Lung (tissue), 12 donors: ENCODE results near the gene PPP2R5B. TPM values are rescaled to one million over a fixed set of nuclear protein-coding genes. Genes with fewer than 3 reads are reported as not detected.

Source experiments
- ATAC-seq: fragments of 200-7000 bp; cut with Tn5 transposase; one replicate; pipeline ENCODE4 v1.9.1; 2020; ENCODE audit warnings: moderate number of reproducible peaks; ENCODE audit not compliant: insufficient read depth, low FRiP score
- DNase-seq, 3 donors: peaks; one replicate each; pipeline ENCODE4 v3.0.0-alpha.2; 2013 to 2017
- H3K27ac ChIP-seq, 2 donors: one replicate each; pipeline ENCODE4 v1.5.1; 2013; ENCODE audit warnings: mild to moderate bottlenecking in 2 of 2, moderate library complexity in 2 of 2, control low read depth in 1 of 2, inconsistent platforms in 1 of 2, low read depth in 1 of 2, low read length in 1 of 2
- H3K27me3 ChIP-seq, 3 donors: one replicate each; pipeline ENCODE4 v1.5.1; 2013; ENCODE audit warnings: low read length in 2 of 3; ENCODE audit not compliant: control insufficient read depth in 3 of 3, insufficient read depth in 3 of 3
- H3K36me3 ChIP-seq, 4 donors: one replicate each; pipeline ENCODE4 v1.5.1; 2013; ENCODE audit warnings: low read length in 4 of 4, mild to moderate bottlenecking in 1 of 4, moderate library complexity in 1 of 4; ENCODE audit not compliant: control insufficient read depth in 4 of 4, insufficient read depth in 4 of 4
- H3K4me1 ChIP-seq, 5 donors: one replicate each; pipeline ENCODE4 v1.5.1; 2013; ENCODE audit warnings: low read length in 5 of 5, mild to moderate bottlenecking in 2 of 5, moderate library complexity in 1 of 5; ENCODE audit not compliant: control insufficient read depth in 5 of 5, insufficient read depth in 5 of 5
- H3K4me3 ChIP-seq: one replicate; pipeline ENCODE4 v1.5.1; 2013; ENCODE audit warnings: mild to moderate bottlenecking, control low read depth, moderate library complexity
- H3K9ac ChIP-seq, 2 donors: one replicate each; pipeline ENCODE4 v1.5.1; 2013; ENCODE audit warnings: low read length in 2 of 2, control low read depth in 1 of 2; ENCODE audit not compliant: insufficient read depth in 1 of 2
- H3K9me3 ChIP-seq, 4 donors: one replicate each; pipeline ENCODE4 v1.5.1; 2013; ENCODE audit warnings: low read length in 3 of 4, mild to moderate bottlenecking in 1 of 4, moderate library complexity in 1 of 4; ENCODE audit not compliant: control insufficient read depth in 4 of 4, insufficient read depth in 3 of 4
- CTCF ChIP-seq: IDR thresholded peaks from 2 replicates; pipeline ENCODE4 v1.5.1; 2012; ENCODE audit warnings: mild to moderate bottlenecking; ENCODE audit errors: control extremely low read depth, extremely low read depth
- WGBS, 2 donors: extraction: QIAGEN DNeasy Blood & Tissue Kit; methylation state at CpG; one replicate each; pipeline ENCODE4 v1.1.7; 2013; 5-methylcytosine and 5-hydroxymethylcytosine counted together
- polyA plus RNA-seq, 2 donors: library from polyadenylated mRNA; stranded (reverse); fragments of 200-250 nt; gene quantifications; one replicate each; pipeline ENCODE4 v1.2.1, GENCODE V29; 2013
- total RNA-seq, 2 donors: library from RNA; depleted of rRNA in 1 of 2; stranded (reverse); fragments of >200 nt in 1 of 2; gene quantifications; one replicate each; pipeline ENCODE4 v1.2.1, GENCODE V29; 2014 to 2021
- donor health status: control.
- donor health status: control.
- donor health status: Bipolar disorder and iron deficiency.
- donor health status: healthy.
- donor health status: DM: yes; HTN: yes; CAD: no.

The PPP2R5B gene
- total and polyA plus RNA-seq, 4 donors: 9.8 to 27.8 (median 17.3) TPM

- TF ChIP-seq CTCF: no peak
- DNase-seq (no peak), ATAC-seq (no peak)
- H3K9me3 ChIP-seq: no peaks in the 10 kb centered on the region
- no peak overlapping the region for H3K27ac ChIP-seq
- 92 to 95% methylated on average over 25 of the region's 25 CpGs for WGBS, 2 donors
- H3K4me3 ChIP-seq: no peak overlapping the region
- H3K36me3 ChIP-seq: peaks cover 0 to 19% (median 1%) of the 10 kb centered on the region in 4 donors
- peaks cover 0 to 7% (median 3%) of the 10 kb centered on the region in 5 donors for H3K4me1 ChIP-seq
- no peaks in the 10 kb centered on the region for H3K27me3 ChIP-seq
- H3K9ac ChIP-seq: no peak overlapping the region
These were observed 33.2 kb upstream of the PPP2R5B start for GRCh38 chr11:64891215-64891848.

- H3K27ac ChIP-seq: no peak overlapping the region
- DNase-seq (no peak), ATAC-seq (no peak)
- H3K36me3 ChIP-seq: peaks cover 0 to 24% (median 1%) of the 10 kb centered on the region in 4 donors
- TF ChIP-seq CTCF: no peak
- H3K27me3 ChIP-seq: no peaks in the 10 kb centered on the region
- WGBS, 2 donors: 83 to 89% methylated on average over 5 of the region's 5 CpGs
- H3K9ac ChIP-seq: no peak overlapping the region
- no peaks in the 10 kb centered on the region for H3K9me3 ChIP-seq
- H3K4me3 ChIP-seq: no peak overlapping the region
- H3K4me1 ChIP-seq: peaks cover 0 to 7% (median 3%) of the 10 kb centered on the region in 5 donors
These were observed 32.6 kb upstream of the PPP2R5B start for GRCh38 chr11:64891880-64892279.

- ATAC-seq: no peak
These were observed 32.1 kb upstream of the PPP2R5B start for GRCh38 chr11:64892411-64892831.

More at GRCh38 chr11:64892411-64892831, 32.1 kb upstream of the PPP2R5B start:
- TF ChIP-seq CTCF: no peak
- no peak overlapping the region for H3K4me3 ChIP-seq
- H3K9ac ChIP-seq: no peak overlapping the region
- peaks cover 0 to 28% (median 3%) of the 10 kb centered on the region in 4 donors for H3K36me3 ChIP-seq
- no peak overlapping the region for H3K27ac ChIP-seq
- H3K9me3 ChIP-seq: no peaks in the 10 kb centered on the region
- 74 to 77% methylated on average over 11 of the region's 11 CpGs for WGBS, 2 donors
- no peak for DNase-seq
- no peaks in the 10 kb centered on the region for H3K27me3 ChIP-seq
- peaks cover 0 to 7% (median 3%) of the 10 kb centered on the region in 5 donors for H3K4me1 ChIP-seq
